ENCODE measurements around the gene NEK7.
A peak's percentile ranks its signal among the peaks of the same experiment; 100 is the strongest.

Gene NEK7

DNA sequence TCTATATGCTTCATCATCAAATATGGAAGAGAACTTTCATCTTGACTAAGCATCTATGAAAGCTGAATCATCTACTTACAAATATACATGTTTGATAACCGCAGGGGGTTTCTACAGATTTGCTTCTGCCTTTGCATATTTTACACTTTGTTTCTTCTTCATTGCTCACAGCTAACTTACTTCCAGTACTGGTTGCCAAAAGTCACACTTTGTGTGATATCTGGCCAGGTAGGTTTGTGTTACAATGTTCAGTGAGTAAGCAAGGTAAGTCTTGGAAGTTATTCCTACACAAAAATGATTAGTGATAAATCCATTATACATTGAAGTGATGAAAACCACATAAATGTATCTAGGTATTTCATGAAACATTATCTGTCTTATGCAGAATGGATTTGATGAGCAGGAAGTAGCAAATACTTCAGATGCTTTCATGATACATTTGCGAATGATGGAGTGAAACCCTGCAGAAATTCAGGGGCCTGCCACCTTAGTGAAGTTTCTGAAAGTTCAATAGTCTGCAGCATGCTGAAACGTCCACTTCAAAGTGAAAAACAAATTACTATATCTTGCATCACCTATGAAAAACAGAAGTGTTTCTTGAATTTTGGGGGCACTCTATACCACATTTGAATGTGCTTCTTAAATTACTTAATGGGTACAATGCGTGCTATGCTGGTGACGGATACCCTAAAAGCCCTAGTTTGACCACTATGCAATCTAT is 196.3 kb downstream of the NEK7 start:
- no peak for DNase-seq (ENCODE audit: low spot score)

DNA sequence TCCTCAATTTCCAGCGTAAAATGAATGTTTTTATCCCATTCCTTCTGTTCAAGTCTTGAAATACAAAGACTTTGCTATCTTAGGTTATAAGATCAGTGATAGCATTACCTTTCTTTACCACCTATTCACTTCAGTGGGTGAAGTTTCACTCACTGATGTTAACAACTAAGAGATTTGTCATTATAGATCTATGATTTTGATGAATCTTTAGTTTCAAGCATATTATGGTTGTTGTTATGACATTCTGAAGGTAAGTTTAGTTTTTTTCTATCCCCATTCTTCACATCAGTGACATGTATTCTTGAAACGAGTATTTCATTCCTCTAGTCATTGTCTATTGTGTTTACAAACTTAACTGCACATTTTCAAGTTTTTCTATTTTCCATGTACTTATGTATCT is 201.1 kb downstream of the NEK7 start:
- no peak for DNase-seq (ENCODE audit: low spot score)

DNA sequence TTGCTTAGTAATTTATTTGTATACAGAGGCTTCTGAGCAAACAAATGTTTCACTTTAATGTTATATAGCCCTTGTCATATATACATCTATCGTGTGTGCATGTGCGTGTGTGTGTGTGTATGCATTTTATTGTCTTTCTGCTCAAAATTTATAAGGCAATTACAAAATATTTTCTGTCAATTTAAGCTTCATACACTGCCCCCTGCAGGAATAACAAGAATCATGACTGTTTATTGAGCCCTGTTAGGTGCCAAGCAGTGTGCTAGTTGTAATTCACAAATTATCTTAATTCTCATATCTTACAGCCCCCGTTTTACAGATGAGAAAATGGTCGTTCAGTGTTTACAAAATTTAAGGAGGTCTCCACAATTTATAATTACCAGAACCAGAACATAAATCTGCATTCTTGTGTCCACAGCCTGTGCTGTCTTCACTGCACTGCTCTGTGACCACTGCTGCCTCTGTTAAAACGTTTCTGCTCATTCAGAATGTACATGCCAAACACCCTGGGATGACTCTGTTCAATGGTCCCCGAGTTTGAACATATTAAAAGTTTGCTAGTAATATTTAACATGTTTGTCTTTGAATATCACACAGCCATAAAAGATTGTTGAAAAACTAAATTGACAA is 202.3 kb downstream of the NEK7 start:
- peak; percentile 27 for DNase-seq (ENCODE audit: low spot score)

DNA sequence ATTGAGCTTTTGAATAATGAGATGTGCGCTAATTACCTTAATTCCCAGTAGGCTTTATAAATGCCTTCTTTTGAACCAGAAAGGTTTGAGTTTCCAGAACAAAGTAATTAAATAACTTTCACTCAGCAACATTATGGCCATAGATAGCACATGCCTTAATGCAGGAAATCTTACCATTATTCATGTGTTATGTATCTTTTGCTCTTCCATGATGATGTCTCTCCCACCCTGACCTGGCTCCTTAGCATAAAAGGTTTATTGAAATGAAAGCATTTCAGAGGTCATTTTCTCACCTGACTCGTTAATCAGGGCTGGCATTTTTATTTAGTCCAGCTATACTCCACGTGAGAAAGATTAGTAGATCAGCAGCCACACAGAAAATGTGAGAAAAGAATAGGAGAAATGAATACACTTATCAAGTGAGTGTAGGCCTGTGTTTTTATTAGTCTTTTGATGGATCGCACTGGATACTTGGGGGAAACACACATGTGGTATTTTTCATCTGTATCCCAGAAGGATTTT is 203.5 kb downstream of the NEK7 start:
- DNase-seq (ENCODE audit: low spot score) = no peak

DNA sequence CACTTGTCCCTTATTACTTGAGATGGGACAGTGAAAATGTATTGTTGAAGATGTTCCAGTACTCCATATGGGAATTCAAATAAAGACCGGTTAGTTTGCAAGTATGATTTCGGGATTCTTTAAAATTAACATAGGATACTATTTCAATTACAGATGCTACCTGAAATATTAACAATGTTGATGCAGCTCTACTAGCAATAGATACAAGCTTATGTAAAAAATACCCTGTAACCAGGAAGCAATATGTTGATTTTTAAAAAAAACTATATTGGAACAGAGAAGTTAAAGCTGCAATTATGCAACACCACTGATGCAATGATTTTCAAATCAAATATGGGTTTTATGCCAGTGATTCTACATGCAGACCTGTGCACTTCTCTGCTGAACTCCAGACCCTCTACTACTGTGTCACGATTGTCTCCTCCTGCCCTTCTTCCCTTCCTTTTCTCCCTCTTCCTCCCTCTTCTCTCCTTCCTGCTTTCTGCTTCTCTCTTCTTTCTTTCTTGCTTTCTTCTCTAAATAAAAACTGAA is 204.5 kb downstream of the NEK7 start:
- no peak for DNase-seq (ENCODE audit: low spot score)

DNA sequence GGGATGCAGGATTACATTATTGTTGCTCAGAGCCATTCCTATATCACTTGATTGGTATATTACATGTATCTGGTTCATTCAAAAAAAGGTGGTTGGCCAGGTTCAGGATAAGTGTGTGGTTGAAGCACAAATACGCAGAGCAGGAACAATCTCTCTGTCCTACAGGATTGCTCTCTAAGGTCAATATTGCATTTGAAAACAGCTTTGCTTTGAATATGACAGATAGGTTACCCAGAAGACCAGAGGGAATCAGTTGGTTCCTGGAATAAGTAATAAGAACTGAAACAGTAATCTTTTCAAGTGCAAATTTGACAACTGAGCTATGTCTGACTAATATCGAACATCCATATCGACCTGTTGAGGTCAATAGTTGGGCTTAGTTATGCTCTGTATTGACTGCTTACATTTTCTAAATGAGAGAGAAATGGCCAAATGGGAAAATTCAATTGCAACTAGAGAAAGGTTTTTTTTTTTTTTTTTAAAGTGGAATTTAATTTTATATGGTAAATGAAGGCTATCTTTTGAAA is 206.9 kb downstream of the NEK7 start:
- no peak for DNase-seq (ENCODE audit: low spot score)

DNA sequence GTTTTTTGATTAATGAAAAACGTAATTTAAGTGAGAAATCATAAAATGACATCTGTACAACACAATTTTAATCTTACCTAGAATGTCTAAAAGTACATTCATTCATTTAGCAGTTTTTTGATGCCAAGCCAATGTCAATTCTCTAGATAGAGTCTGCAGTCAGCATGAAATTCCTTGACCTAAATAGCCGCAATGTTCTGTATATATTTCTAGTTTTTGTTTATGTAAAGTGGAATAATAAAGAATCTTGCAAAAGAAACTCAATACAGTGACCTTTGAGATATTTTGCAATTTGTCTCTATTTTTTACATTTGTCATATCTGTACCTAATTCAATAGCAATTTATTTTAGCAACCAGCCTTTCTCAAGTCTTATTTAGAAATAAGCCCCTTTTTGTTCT is 207.7 kb downstream of the NEK7 start:
- no peak for DNase-seq (ENCODE audit: low spot score)

DNA sequence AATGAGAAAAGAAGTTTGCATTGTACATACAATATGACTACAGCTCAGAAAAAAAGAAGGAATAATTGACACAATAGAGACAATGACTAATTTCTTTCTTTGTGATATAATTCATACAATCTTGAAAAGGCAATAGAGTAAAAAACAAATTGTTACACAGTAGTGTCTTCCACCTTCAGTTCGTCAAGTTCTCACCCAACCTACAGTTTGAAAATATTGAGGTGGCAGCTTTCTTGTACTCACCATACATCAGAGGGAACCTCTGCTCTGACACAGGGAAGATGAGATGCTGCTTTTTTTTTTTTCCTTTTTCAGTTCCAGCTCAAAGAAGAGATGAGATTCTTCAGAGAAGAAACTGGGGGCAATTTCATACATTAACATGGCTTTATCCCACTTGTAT is 210.5 kb downstream of the NEK7 start:
- no peak for DNase-seq (ENCODE audit: low spot score)

DNA sequence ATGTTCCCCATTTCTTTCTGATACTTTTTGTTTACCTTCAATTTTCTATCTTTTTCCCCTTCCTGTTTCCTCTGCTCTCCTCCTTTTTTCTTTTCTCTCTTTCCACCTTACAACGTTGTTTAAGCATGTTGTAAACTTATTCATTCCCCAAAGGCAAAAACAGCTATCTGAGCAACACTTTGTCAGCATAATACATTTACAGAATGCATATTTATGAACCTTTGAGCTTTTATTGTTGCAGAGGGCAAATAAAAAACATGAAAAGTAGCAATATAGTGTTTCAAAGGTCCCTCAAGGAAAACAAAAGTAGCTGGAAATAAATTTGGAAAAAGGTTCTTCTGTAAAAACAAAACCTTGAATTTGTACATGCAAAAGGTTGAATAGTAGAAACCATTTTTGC is 214.2 kb downstream of the NEK7 start:
- DNase-seq (ENCODE audit: low spot score) = no peak

Data from hematopoietic multipotent progenitor cell treated with erythropoietin and hydrocortisone succinate and interleukin-3 and kit ligand, for 17 days (in vitro differentiated cells).